Stomach smooth muscle (tissue), 2 donors: ENCODE results near the gene IMPG2.
"Not testable (repeated sequence)": the region's sequence is repeated elsewhere in the genome, so short reads cannot be mapped to it uniquely, and the experiment has no call there.

Source experiments
- H3K27ac ChIP-seq: one replicate; pipeline ENCODE4 v1.7.0; 2013; ENCODE audit warnings: mild to moderate bottlenecking, low read length, inconsistent platforms
- H3K27me3 ChIP-seq, 2 donors: one replicate each; pipeline ENCODE4 v1.7.0; 2013; ENCODE audit warnings: low read length in 2 of 2; ENCODE audit not compliant: insufficient read depth in 2 of 2, control insufficient read depth in 1 of 2
- H3K36me3 ChIP-seq, 2 donors: one replicate each; pipeline ENCODE4 v1.7.0; 2013; ENCODE audit warnings: low read length in 2 of 2; ENCODE audit not compliant: control insufficient read depth in 2 of 2, insufficient read depth in 2 of 2
- H3K4me1 ChIP-seq: one replicate; pipeline ENCODE4 v1.7.0; 2013; ENCODE audit warnings: low read length; ENCODE audit not compliant: control insufficient read depth, insufficient read depth
- H3K4me3 ChIP-seq, 2 donors: one replicate each; pipeline ENCODE4 v1.7.0; 2013; ENCODE audit warnings: low read length in 2 of 2
- H3K9ac ChIP-seq, 2 donors: one replicate each; pipeline ENCODE4 v1.7.0; 2013; ENCODE audit warnings: low read length in 2 of 2, mild to moderate bottlenecking in 1 of 2
- H3K9me3 ChIP-seq, 2 donors: one replicate each; pipeline ENCODE4 v1.7.0; 2013; ENCODE audit warnings: low read length in 2 of 2; ENCODE audit not compliant: control insufficient read depth in 2 of 2
- donor health status: healthy.
- donor health status: Pancreatic carcinoma.

Gene IMPG2

DNA sequence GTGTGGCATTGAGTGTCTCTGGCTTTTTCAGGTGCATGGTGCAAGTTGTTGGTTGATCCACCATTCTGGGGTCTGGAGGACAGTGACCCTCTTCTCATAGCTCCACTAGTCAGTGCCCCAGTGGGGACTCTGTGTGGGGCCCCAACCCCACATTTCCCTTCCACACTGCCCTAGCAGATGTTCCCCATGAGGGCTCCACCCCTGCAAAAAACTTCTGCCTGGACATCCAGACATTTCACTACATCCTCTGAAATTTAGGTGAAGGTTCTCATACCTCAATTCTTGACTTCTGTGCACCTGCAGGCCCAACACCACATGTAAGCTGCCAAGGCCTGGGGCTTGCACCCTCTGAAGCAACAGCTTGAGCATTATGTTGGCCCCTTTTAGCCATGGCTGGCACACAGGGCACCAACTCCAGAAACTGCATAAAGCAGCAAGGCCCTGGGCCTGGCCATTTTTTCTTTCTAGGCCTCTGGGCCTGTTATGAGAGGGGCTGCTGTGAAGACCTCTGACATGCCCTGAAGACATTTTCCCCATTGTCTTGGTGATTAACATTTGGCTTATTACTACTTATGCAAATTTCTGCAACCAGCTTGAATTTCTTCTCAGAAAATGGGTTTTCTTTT is 12.1 kb downstream of the IMPG2 start:
- not testable (repeated sequence) for H3K9me3 ChIP-seq, H3K27ac ChIP-seq, H3K36me3 ChIP-seq, H3K27me3 ChIP-seq, H3K4me3 ChIP-seq, H3K4me1 ChIP-seq, H3K9ac ChIP-seq

- Histone ChIP-seq H3K9me3 (no peaks in the 10 kb centered on the region), H3K27ac (no peak overlapping the region), H3K36me3 (no peaks in the 10 kb centered on the region), H3K4me1 (no peaks in the 10 kb centered on the region), H3K9ac (no peak overlapping the region), H3K4me3 (no peak overlapping the region), H3K27me3 (no peaks in the 10 kb centered on the region)
Observed at GRCh38 chr3:101303836-101304235, 16.5 kb downstream of the IMPG2 start.

DNA sequence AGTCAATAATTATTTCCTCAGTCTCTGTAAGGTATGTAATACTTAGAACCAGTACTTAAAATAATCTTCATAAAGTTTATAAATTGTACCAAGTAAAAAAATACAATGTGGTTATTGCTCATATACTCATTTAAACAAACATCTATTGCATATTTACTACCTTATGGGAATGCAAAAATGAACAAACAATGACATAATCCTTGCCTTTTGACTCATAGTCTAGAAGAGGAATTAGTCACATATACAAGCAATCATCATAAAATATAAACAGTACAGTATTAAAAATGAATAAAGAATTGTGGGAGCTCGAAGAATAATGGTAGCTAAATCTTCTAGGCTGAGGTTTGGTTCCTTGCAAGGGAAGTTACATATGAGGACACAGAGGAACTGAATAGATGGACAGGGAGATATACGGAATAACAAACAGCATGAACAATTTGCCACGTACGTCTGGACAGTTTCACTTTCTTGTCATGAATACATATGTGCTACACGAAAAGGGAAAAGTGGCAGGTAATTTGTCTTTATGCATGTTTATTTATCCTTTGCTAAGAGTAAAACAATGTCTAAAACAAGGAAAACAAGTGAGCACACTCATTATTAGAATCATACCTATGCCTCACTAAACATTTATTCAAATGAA is 17.2 kb downstream of the IMPG2 start:
- no peak overlapping the region for H3K27ac ChIP-seq
- H3K36me3 ChIP-seq = no peaks in the 10 kb centered on the region
- H3K9me3 ChIP-seq = no peaks in the 10 kb centered on the region
- H3K4me3 ChIP-seq = peak overlapping the region in 1 of 2 donors; percentile 36
- H3K27me3 ChIP-seq = no peaks in the 10 kb centered on the region
- H3K9ac ChIP-seq = no peak overlapping the region
- no peaks in the 10 kb centered on the region for H3K4me1 ChIP-seq

- H3K4me1 ChIP-seq = no peaks in the 10 kb centered on the region
- H3K4me3 ChIP-seq = no peak overlapping the region
- H3K27me3 ChIP-seq = no peaks in the 10 kb centered on the region
- no peaks in the 10 kb centered on the region for H3K9me3 ChIP-seq
- no peak overlapping the region for H3K27ac ChIP-seq
- H3K36me3 ChIP-seq = no peaks in the 10 kb centered on the region
- H3K9ac ChIP-seq = no peak overlapping the region
Observed at GRCh38 chr3:101300073-101300472, 20.3 kb downstream of the IMPG2 start.

- no peaks in the 10 kb centered on the region for H3K9me3 ChIP-seq
- H3K9ac ChIP-seq = no peak overlapping the region
- no peaks in the 10 kb centered on the region for H3K4me1 ChIP-seq
Observed at GRCh38 chr3:101292027-101292426, 28.3 kb downstream of the IMPG2 start.

DNA sequence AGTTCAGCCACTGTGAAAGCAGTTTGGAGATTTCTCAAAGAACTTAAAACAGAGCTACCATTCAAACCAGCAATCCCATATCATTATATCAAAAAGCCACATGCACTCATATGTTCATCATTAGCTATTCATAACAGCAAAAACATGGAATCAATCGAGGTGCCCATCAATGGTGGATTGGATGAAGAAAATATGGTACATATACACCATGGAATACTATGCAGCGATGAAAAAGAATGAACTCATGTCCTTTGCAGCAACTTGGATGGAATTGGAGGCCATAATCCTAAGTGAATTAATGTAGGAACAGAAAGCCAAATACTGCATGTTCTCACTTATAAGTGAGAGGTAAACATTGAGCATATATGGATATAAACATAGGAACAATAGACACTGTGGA is 32.1 kb downstream of the IMPG2 start:
- no peaks in the 10 kb centered on the region for H3K4me1 ChIP-seq
- no peak overlapping the region for H3K27ac ChIP-seq
- no peak overlapping the region for H3K9ac ChIP-seq
- no peaks in the 10 kb centered on the region for H3K27me3 ChIP-seq
- H3K36me3 ChIP-seq = no peaks in the 10 kb centered on the region
- no peaks in the 10 kb centered on the region for H3K9me3 ChIP-seq
- H3K4me3 ChIP-seq = no peak overlapping the region

More at GRCh38 chr3:101292027-101292426, 28.3 kb downstream of the IMPG2 start:
- H3K27ac ChIP-seq = no peak overlapping the region
- no peaks in the 10 kb centered on the region for H3K36me3 ChIP-seq
- no peak overlapping the region for H3K4me3 ChIP-seq
- no peaks in the 10 kb centered on the region for H3K27me3 ChIP-seq

DNA sequence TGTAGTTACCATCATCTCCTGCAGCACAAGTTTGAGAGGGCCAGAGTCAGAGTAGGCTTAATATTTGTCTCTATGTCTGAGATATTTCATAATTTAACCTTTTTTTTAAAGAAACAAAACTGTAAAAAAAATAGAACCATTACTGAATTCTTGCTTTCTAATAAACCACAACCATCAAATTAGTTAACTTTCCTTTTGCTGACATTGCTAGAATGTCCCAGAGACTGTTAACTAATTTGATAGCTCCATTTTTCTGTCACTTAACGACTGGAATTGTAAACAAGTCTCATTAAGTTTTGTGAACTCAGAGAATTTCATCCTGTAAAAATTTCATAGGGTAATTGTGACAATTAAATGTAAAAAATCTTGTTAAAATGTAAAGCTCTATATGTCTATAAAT is 35.6 kb downstream of the IMPG2 start:
- H3K36me3 ChIP-seq = no peaks in the 10 kb centered on the region
- no peaks in the 10 kb centered on the region for H3K27me3 ChIP-seq
- no peak overlapping the region for H3K27ac ChIP-seq
- H3K9me3 ChIP-seq = no peaks in the 10 kb centered on the region
- H3K4me3 ChIP-seq = no peak overlapping the region
- H3K9ac ChIP-seq = no peak overlapping the region
- no peaks in the 10 kb centered on the region for H3K4me1 ChIP-seq

DNA sequence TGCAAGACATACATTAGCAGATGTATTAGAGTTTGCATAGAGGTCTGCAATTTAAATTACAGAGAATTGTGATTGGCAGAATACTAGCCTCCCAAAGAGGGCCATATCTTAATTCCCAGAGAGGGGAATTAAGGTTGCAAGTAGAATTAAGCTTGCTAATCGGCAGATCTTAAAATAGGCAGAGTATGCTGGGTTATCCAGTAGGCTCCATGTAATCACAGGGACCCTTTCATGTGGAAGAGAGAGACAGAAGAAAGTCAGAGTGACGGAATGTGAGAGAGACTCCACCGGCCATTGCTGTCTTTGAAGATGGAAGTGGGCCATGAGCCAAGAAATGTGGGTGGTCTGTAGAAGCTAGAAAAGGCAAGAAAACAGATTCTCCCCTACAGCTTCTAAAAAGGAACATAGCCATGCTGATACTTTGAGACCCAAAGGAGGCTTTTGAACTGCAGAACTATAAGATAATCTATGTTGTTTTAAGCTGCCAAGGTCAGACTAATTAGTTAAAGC is 38.8 kb downstream of the IMPG2 start:
- no peaks in the 10 kb centered on the region for H3K9me3 ChIP-seq
- no peaks in the 10 kb centered on the region for H3K4me1 ChIP-seq
- H3K4me3 ChIP-seq = no peak overlapping the region
- no peak overlapping the region for H3K27ac ChIP-seq
- no peak overlapping the region for H3K9ac ChIP-seq
- H3K36me3 ChIP-seq = no peaks in the 10 kb centered on the region
- H3K27me3 ChIP-seq = no peaks in the 10 kb centered on the region

GRCh38 chr3:101279765-101280385 is 40.5 kb downstream of the IMPG2 start:
- no peaks in the 10 kb centered on the region for H3K36me3 ChIP-seq
- no peak overlapping the region for H3K27ac ChIP-seq
- H3K4me1 ChIP-seq = no peaks in the 10 kb centered on the region
- H3K4me3 ChIP-seq = no peak overlapping the region
- H3K9me3 ChIP-seq = no peaks in the 10 kb centered on the region
- H3K27me3 ChIP-seq = no peaks in the 10 kb centered on the region
- no peak overlapping the region for H3K9ac ChIP-seq

DNA sequence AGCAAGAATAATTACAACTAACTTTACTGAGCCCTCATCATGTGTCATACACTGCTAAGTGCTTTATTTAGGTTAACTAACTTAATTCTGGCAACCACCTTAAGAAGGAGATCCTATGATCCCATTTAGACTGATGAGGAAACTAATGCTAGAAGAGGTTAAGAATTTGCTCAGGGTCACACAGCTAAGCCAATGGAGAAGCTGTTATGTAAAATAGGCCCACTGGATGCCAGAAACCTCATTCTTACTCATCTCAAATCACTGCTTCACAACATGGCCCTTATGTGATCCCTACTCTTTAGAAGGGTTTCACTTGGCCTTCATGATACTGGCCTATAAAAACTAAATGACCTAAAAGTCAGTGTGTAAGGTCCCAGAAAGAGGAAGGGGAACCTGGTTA is 41.2 kb downstream of the IMPG2 start:
- Histone ChIP-seq H3K4me3 (no peak overlapping the region), H3K9ac (no peak overlapping the region), H3K4me1 (no peaks in the 10 kb centered on the region), H3K27ac (no peak overlapping the region), H3K27me3 (no peaks in the 10 kb centered on the region), H3K36me3 (no peaks in the 10 kb centered on the region), H3K9me3 (no peaks in the 10 kb centered on the region)

- no peak overlapping the region for H3K27ac ChIP-seq
- no peaks in the 10 kb centered on the region for H3K4me1 ChIP-seq
- H3K4me3 ChIP-seq = no peak overlapping the region
- H3K27me3 ChIP-seq = no peaks in the 10 kb centered on the region
- no peaks in the 10 kb centered on the region for H3K9me3 ChIP-seq
- no peak overlapping the region for H3K9ac ChIP-seq
- H3K36me3 ChIP-seq = no peaks in the 10 kb centered on the region
Observed at GRCh38 chr3:101278727-101279126, 41.6 kb downstream of the IMPG2 start.
